Adipose tissue (tissue), 3 donors: ENCODE data around the gene ZDHHC3. TPM values are rescaled to one million over a fixed set of nuclear protein-coding genes. Genes with fewer than 3 reads are reported as not detected.
"Not testable (repeated sequence)": the region's sequence is repeated elsewhere in the genome, so short reads cannot be mapped to it uniquely, and the experiment has no call there.

ENCODE experiments used
- H3K27ac ChIP-seq: one replicate; pipeline ENCODE4 v1.5.1; 2013; ENCODE audit warnings: low read depth, low read length
- WGBS, 3 donors: extraction: QIAGEN DNeasy Blood & Tissue Kit; methylation state at CpG; one replicate each; pipeline ENCODE4 v1.1.7; 2013; 5-methylcytosine and 5-hydroxymethylcytosine counted together
- polyA plus RNA-seq, 3 donors: library from polyadenylated mRNA; stranded (reverse); fragments of 200-250 nt; gene quantifications; one replicate each; pipeline ENCODE4 v1.2.3, GENCODE V29; 2013
- donor health status: healthy with polysubstance abuse.
- donor health status: Bipolar disorder and iron deficiency.
- donor health status: healthy.

The ZDHHC3 gene
- polyA plus RNA-seq, 3 donors: 17.6 to 57.5 (median 48.1) TPM

DNA sequence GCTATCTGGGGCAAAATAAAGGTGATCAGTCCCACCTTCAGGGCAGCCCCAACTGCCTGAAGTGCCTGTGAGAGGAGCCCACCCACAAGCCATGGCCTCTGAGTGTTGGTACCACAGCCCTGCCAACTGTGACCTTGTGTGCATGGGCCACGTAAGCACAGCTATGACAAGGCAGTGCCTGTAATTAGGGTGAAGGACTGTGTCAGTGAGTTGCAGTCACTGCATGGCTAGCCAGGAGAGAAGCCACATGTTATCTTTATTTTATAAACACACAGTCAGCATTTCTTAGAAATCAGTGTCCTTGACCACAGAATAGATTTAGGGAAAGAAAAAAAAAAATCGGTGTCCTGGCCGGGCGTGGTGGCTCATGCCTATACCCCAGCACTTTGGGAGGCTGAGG lies 24.8 kb upstream of the ZDHHC3 start:
- WGBS, 3 donors: 93 to 97% (median 97%) methylated on average over 4 of the region's 4 CpGs
- H3K27ac ChIP-seq: no peak overlapping the region

GRCh38 chr3:44999782-45000181 lies 23.8 kb upstream of the ZDHHC3 start:
- WGBS, 3 donors: 41 to 84% (median 82%) methylated on average over 2 of the region's 2 CpGs
- H3K27ac ChIP-seq: no peak overlapping the region

DNA sequence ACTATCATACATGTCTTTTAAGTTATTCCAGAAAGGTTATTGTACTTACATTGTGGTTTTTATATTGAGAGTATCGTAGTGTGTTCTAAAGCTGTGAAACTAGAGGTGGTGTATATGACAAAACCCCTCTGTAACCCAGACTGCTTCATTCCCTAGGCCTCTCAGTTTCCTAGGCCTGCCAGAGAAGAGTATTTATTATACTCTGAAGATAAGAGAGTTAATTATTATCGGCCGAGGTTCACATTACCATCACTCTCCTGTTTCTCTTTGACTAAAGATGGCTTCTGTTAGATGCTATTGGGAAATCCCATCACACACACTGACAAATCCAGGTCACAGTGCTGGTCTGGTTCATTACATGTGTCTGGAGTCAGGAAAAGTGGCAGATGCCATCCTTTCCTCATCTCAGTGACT lies 20.6 kb upstream of the ZDHHC3 start:
- WGBS, 3 donors: 36 to 67% (median 63%) methylated on average over 3 of the region's 3 CpGs
- no peak overlapping the region for H3K27ac ChIP-seq

- H3K27ac ChIP-seq: no peak overlapping the region
- WGBS, 3 donors: 65 to 85% (median 83%) methylated on average over 8 of the region's 8 CpGs
Observed at GRCh38 chr3:44995142-44995770, 19.3 kb upstream of the ZDHHC3 start.

DNA sequence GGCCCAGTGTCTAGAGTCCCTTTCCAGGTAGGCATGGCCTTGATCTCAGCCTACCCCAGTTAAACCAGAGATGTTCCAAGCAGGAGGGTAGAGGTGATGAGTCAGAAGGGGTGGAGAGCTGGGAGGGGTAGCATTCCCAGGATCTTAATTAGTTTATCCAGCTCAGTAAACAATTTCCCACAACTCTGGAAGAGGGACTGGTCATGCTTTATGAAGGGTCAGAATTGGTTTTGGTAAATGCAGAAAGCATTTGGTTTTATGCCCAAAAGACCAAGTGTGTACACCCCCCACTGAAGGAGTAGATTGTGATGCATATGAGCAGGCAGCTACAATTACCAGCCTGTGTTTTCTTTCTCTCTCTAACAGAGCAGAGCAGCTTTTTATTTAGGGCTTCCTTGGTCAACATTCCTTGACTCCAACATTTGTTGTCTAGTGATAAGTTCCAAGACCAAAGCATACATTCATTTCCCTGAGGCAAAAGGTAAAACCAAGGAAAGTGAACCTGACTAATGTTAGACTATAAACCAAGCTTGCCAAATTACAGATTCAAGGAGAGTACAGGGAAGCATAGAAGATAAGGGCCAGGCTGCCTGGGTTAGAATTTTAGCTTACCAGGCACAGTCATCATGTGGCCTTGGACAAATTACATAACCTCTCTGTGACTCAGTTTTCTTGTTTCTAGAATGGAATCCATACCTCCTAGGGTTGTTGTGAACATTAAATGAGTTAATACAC lies 17.7 kb upstream of the ZDHHC3 start:
- H3K27ac ChIP-seq: no peak overlapping the region

DNA sequence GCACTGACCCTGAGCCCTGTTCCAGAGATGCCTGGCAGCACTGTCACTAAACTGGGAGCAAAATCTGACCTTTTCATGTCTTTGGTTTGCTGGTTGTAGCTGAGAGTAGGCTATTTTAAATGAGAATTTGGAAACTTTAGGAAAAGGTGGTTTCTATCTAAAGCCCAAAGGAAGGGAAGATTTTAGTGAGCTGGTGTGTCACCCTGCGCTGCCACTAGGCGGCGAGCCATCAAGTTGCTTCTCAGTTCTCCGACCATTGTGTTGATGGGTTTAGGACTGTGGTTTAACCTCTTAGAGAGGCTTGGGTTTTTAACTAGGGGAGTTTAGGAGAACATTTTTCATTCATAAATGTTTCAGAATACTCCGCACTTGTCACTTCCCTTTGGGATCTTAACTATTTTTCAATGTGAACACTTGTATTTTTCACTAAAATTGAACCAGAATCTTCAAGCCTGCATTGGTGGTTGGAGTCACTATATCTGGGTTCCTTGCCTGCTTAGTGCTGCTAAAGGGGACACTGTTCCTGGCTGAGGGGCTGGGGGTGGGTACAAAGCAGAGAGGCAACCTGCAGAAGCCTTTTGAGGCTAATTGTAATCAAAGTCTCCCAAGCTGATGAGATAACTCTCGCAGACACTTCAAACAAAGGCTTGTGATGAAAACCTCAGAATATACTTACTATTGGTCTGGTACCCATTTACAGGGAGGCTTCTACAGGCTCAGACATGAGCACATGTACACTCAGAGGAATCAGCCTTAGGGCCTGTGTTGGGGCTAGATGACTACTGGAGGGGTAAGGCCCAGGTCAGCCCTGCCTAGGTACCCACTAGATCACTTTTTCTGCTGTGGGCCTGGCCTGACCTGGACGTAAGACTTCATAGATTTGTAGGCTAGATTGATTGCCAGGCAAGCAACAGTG lies 16.8 kb upstream of the ZDHHC3 start:
- WGBS, 3 donors: 69 to 76% (median 70%) methylated on average over 7 of the region's 7 CpGs
- no peak overlapping the region for H3K27ac ChIP-seq

- no peak overlapping the region for H3K27ac ChIP-seq
- 91 to 100% (median 92%) methylated on average over 1 of the region's 1 CpG for WGBS, 3 donors
Observed at GRCh38 chr3:44991326-44991725, 15.4 kb upstream of the ZDHHC3 start.

DNA sequence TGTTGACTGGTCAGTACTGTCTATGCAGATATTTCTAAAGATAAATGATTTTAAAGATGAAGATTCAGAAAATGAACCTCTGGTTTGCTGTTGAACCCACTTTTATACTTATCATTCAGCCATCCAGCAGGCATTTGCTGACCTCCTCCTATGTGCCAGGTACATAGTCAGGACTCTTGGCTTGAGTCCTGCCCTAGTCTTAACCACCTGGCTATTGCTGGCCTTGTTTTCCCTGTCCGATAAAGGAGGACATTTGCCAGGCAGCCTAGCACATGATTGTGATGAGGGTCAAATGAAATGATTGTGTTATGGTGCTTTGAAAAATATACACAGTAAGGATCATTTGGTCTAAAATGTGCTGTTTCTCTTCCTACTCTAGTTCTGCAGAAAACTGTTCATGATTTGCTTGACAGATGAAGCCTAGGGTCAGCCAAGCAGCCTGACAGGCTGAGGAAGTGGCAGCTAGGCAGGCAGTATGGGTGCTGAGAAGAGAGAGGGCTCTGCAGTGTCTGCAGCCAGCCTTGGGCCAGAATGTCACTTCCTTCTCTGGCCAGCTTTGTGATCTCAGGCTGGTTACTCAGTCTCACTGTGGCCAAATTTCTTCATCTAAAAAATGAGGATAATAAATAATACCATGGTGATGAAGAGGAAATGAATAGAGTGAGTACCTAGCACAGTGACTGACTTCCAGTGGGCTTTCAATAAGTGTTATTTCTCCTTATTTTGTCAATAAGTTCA lies 13.8 kb upstream of the ZDHHC3 start:
- WGBS, 3 donors: 40 to 89% (median 84%) methylated on average over 1 of the region's 1 CpG
- no peak overlapping the region for H3K27ac ChIP-seq

GRCh38 chr3:44989141-44989540 lies 13.2 kb upstream of the ZDHHC3 start:
- 96 to 97% (median 97%) methylated on average over 8 of the region's 8 CpGs for WGBS, 3 donors
- no peak overlapping the region for H3K27ac ChIP-seq

GRCh38 chr3:44988073-44988472 lies 12.1 kb upstream of the ZDHHC3 start:
- 89 to 98% (median 91%) methylated on average over 2 of the region's 2 CpGs for WGBS, 3 donors

DNA sequence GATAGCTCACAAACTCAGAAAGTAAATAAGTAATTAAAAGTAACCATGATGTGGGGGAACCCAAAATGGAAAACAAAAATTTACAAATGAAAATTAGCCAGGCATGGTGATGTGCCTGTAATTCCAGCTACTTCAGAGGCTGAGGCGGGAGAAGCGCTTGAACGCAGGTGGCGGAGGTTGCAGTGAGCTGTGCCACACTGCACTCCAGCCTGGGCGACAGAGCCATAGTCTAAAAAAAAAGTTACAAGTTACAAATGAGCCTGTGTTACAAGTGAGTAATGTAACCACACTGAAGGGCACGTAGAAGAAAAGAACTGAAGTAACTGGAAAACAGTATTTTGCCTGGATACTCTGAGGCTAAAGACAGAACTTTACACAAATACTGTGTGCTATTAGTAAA lies 11.4 kb upstream of the ZDHHC3 start:
- no peak overlapping the region for H3K27ac ChIP-seq
- WGBS, 3 donors: 86 to 91% (median 90%) methylated on average over 6 of the region's 6 CpGs

More at GRCh38 chr3:44988073-44988472, 12.1 kb upstream of the ZDHHC3 start:
- no peak overlapping the region for H3K27ac ChIP-seq

DNA sequence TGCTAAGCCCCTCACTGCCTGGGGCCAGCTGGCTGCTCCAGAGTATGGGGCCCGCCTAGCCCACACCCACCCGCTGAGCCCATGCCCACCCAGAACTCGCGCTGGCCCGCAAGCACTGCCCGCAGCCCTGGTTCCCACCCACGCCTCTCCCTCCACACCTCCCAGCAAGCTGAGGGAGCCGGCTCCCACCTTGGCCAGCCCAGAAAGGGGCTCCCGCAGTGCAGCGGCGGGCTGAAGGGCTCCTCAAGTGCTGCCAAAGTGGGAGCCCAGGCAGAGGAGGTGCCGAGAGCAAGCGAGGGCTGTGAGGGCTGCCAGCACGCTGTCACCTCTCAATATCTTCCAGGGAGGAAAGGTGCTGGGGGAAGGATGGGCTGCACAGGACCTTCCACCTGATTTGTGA lies 10.4 kb upstream of the ZDHHC3 start:
- H3K27ac ChIP-seq: not testable (repeated sequence)
- WGBS, 3 donors: 94 to 98% (median 96%) methylated on average over 14 of the region's 14 CpGs

- WGBS, 3 donors: 88 to 99% (median 93%) methylated on average over 2 of the region's 2 CpGs
- no peak overlapping the region for H3K27ac ChIP-seq
Observed at GRCh38 chr3:44984335-44984734, 8.4 kb upstream of the ZDHHC3 start.

GRCh38 chr3:44983484-44983941 lies 7.5 kb upstream of the ZDHHC3 start:
- WGBS, 3 donors: 26 to 89% (median 85%) methylated on average over 1 of the region's 1 CpG
- H3K27ac ChIP-seq: no peak overlapping the region

DNA sequence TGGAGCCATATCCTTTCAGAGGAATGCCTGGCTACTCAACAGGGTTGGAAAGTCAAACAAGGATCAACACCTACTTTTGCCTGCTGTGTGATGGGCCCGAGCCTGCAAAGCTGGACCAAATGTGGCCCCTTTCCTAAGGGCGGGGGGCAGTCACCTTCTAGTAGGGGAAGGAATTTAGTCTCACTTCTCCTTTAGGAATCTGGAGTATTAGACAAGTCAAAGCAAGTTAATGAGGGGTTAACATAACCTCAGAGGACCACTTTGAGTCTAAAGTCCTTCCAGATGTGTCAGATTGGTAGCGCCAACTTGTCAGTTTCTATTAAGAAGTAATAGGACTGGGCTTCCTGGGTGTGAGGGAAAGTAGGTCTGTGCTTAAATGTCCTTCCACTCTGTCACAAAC lies 6.8 kb upstream of the ZDHHC3 start:
- 79 to 90% (median 85%) methylated on average over 3 of the region's 3 CpGs for WGBS, 3 donors
- no peak overlapping the region for H3K27ac ChIP-seq

DNA sequence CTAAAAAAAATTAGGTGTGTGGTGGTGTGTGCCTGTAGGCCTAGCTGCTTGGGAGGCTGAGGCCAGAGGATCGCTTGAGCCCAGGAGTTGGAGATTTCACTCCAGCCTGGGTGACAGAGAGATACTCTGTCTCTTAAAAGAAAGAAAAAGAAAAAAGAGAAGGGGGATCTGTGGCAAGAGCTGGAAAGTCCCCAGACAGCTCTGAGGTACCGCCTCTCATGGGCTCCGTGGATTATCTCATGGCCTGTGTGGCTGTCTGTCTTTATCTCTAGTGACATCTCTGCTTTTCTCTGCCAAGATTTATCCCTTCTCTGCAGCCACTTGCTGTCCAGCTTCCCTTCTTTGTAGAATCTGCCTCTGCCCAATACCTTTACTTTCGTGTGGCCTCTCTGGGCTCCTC lies 5.8 kb upstream of the ZDHHC3 start:
- 68 to 87% (median 79%) methylated on average over 4 of the region's 4 CpGs for WGBS, 3 donors
- H3K27ac ChIP-seq: no peak overlapping the region

- no peak overlapping the region for H3K27ac ChIP-seq
- WGBS, 3 donors: 57 to 93% (median 87%) methylated on average over 1 of the region's 1 CpG
Observed at GRCh38 chr3:44981220-44981619, 5.2 kb upstream of the ZDHHC3 start.

DNA sequence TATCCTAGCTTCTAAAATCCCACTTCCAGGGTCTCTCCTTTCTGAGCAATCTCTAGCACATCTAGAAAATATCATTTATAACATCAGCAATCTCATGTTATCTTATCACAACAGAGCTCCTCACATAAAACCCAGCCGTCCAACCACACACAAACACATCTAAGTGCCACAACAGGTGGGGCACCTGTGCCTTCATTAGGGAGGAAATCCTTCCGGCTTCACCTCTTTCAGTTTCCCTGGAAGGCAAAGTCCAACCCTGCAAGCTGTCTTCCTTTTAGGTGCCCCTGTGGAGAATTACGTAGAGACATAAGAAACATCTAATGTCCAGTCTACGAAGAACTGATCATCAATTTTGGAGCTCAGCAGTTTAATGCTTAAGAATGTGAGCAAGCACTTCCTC lies 1.6 kb downstream of the ZDHHC3 start:
- WGBS, 3 donors: 54 to 81% (median 72%) methylated on average over 4 of the region's 4 CpGs
- H3K27ac ChIP-seq: no peak overlapping the region
